Activated CD4-positive, alpha-beta T cell treated with anti-CD3 and anti-CD28 coated beads, Interleukin-2, amount 50 U/mL, for 4 hours (primary cell): ENCODE measurements around the gene RNF224.

Experiments
- DNase-seq, 2 experiments: peaks; one replicate each; pipeline ENCODE4 v3.0.0-alpha.2; 2020

RNF224 gene

GRCh38 chr9:137227054-137227852 is at the start of gene RNF224:
TSS of gene RNF224 (plus strand) at chr9:137227502. CDS start at chr9:137228336, 834 bp downstream.
- DNase-seq = peak; percentile 78 to 79

GRCh38 chr9:137178201-137178938 is 48.9 kb upstream of the RNF224 start:
- no peak for DNase-seq

- no peak for DNase-seq
Observed at GRCh38 chr9:137178939-137179630, 48.2 kb upstream of the RNF224 start.

- DNase-seq = no peak
Observed at GRCh38 chr9:137179761-137180160, 47.5 kb upstream of the RNF224 start.

- no peak for DNase-seq
Observed at GRCh38 chr9:137180491-137180890, 46.8 kb upstream of the RNF224 start.

- DNase-seq = no peak
Observed at GRCh38 chr9:137181680-137182079, 45.6 kb upstream of the RNF224 start.

GRCh38 chr9:137182836-137183235 is 44.5 kb upstream of the RNF224 start:
- no peak for DNase-seq

GRCh38 chr9:137183980-137184595 is 43.2 kb upstream of the RNF224 start:
- DNase-seq = no peak

- no peak for DNase-seq
Observed at GRCh38 chr9:137184881-137185660, 42.2 kb upstream of the RNF224 start.

- DNase-seq = no peak
Observed at GRCh38 chr9:137185921-137186320, 41.4 kb upstream of the RNF224 start.

GRCh38 chr9:137186385-137186784 is 40.9 kb upstream of the RNF224 start:
- DNase-seq = no peak

GRCh38 chr9:137187386-137187785 is 39.9 kb upstream of the RNF224 start:
- no peak for DNase-seq

- no peak for DNase-seq
Observed at GRCh38 chr9:137188086-137188489, 39.2 kb upstream of the RNF224 start.

- DNase-seq = peak; percentile 86 to 87
Observed at GRCh38 chr9:137188490-137189296, 38.6 kb upstream of the RNF224 start, which contains the start of the genes ANAPC2 and SSNA1. TSS of gene ANAPC2 (minus strand) at chr9:137188560. CDS start at chr9:137188532, 28 bp downstream. TSS of gene SSNA1 (plus strand) at chr9:137188676. CDS start at chr9:137188727, 51 bp downstream.

- DNase-seq = no peak
Observed at GRCh38 chr9:137189297-137190295, 37.7 kb upstream of the RNF224 start.

GRCh38 chr9:137190315-137190856 is 36.9 kb upstream of the RNF224 start:
- DNase-seq = no peak

GRCh38 chr9:137191245-137191644 is 36.1 kb upstream of the RNF224 start:
- DNase-seq = no peak

- no peak for DNase-seq
Observed at GRCh38 chr9:137191691-137192447, 35.4 kb upstream of the RNF224 start.

GRCh38 chr9:137192448-137192780 is 34.9 kb upstream of the RNF224 start:
- DNase-seq = no peak
